ENCODE results near the gene ATAD3C.
"Not testable (repeated sequence)": the region's sequence is repeated elsewhere in the genome, so short reads cannot be mapped to it uniquely, and the experiment has no call there.

GRCh38 chr1:1481811-1482210 lies 32.3 kb downstream of the ATAD3C start:
- not testable (repeated sequence) for TF ChIP-seq CTCF (optimal IDR thresholded peaks at IDR 0.05 in 1 of 3, IDR thresholded peaks at IDR 0.05 in 1 of 3, conservative IDR thresholded peaks at IDR 0.05 in 1 of 3; ENCODE audit: extremely low read depth in 1 of 3, insufficient read depth in 2 of 3, low read length in 3 of 3); EZH2 (IDR thresholded peaks at IDR 0.05; ENCODE audit: low read length)
